HT-29 (cell line): Measurements from ENCODE around the gene HS6ST1. TPM values are rescaled to one million over a fixed set of nuclear protein-coding genes. Genes with fewer than 3 reads are reported as not detected.
"Not testable (repeated sequence)": the region's sequence is repeated elsewhere in the genome, so short reads cannot be mapped to it uniquely, and the experiment has no call there.

ENCODE experiments used
- DNase-seq: peaks from one replicate; pipeline ENCODE4 v3.0.0-alpha.2; 2015; ENCODE audit warnings: low spot score
- total RNA-seq: library from RNA; depleted of rRNA; stranded (reverse); fragments of >200 nt; shearing (Covaris generic); gene quantifications from 2 replicates; pipeline ENCODE4 v1.2.3, GENCODE V29; 2014

Gene HS6ST1
- total RNA-seq, 1 experiment from 2014 or later = 17.7 TPM

DNA sequence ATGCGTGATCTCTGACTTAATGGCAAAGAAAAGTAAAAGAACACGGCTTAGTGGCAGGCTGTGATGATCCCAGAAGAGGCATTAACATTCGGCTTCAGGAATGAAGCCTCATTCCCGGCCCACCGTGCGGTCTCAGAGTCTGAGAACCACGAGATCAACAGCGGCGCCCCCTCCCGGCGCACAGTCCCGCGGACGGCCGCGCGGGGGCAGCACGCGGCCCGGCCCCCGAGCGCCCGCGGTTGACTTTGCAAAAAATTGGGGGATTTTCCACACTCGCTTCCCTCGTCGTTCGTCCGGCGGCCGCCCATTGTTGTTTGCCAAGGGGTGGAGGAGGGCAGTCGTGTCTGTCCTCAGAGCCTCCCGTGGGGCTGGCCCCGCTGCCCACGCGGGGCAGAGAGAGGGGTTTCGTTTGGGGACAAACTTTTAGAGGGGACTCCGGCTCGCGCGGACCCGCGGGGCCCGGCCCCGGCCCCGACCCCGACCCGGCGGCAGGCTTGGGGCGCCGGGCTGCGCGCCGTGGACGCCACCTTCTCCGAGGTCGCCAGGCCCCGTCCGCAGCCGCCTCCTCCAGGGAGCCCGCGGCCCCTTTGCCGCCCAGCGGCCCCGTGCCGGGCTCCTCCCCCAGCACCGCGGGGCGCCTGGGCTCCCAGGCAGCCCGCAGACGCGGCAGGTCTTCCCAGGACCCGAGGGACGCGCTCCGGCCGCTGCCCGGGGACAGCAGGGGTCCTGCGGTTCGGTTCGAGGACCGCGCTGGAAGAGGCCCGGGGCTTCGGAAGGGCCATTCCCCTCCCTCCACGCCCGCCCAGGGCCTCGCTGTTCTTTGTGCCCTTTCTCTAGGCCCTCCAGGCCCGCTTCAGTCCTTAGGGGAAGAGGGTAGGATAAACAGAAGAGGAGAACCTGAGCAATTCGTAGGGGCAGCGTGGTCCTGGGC is 3.4 kb upstream of the HS6ST1 start:
- peak; percentile 78 for DNase-seq

DNA sequence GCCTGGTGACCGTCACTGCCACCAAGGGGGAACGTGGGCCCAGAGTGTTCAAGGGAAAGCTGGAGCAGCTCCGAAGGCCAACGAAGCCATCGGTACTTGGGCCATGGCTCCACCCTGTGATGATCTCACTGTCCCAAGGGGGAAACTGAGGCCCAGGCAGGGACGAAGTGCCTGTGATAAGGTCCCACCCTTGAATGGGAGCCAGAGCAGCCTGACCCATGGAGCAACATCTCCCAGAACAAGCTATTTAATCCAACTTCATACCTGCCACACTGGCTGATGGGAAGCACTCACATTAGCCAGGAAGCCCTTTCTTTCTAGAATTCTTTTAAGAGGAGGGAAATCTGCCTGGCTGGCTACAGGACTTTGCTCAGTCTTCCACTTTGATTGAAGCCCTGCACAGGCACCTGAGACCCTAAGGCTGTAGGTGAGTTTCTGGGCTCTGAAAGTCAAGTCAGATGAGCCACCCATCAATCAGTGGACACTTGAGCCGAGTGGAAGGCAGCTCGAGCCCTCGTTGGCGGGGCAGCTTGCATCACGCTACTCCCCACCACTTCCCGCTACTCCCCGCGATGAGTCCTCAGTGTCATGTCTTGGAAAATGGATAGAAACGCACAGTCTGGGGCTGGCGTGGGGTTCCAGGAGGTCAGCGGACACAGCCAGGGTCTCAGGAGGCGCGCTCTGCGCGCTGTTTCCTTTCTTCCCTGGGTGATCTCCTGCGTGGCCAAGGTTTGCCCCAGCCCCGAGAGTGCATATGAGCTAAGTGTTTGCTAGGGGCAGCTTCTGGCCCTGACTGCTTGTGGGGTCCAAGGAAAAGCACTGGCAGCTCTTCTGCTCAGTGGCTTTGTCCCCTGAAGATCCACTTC is 2.5 kb upstream of the HS6ST1 start:
- no peak for DNase-seq

DNA sequence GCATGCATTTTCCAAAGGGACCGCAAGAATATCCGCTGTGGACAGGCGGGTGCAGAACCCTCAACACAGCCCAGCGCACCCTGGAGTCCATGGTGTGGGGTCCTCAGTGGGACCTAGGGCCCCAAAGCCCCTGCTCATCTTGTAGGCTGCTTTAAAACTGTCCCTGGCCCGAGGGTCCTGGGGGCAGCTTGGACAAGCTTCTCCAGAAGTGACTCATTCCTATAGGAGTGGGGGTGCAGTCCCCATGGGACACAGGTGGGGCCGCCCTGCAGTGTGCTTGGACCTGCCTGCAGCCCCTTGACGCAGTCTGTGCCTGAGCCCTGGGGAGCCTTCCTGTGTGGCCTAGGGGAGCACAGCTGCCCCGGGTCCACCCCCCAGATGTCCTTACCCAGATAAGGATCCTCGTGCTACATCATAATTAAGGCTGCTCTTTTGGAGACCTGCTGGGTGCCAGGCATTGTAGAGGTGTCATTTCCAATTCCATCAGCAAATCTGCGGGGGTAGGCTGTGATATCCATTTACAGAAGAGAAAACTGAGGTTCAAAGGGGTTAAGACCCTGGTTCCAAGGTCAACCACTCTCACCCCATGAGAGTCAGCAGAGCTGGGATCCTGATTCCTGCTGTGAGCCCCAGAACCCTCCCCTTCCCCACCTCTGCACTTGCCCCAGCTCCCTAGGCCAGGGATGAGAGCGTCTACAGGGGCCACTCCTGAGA is 1.7 kb upstream of the HS6ST1 start:
- DNase-seq = no peak

DNA sequence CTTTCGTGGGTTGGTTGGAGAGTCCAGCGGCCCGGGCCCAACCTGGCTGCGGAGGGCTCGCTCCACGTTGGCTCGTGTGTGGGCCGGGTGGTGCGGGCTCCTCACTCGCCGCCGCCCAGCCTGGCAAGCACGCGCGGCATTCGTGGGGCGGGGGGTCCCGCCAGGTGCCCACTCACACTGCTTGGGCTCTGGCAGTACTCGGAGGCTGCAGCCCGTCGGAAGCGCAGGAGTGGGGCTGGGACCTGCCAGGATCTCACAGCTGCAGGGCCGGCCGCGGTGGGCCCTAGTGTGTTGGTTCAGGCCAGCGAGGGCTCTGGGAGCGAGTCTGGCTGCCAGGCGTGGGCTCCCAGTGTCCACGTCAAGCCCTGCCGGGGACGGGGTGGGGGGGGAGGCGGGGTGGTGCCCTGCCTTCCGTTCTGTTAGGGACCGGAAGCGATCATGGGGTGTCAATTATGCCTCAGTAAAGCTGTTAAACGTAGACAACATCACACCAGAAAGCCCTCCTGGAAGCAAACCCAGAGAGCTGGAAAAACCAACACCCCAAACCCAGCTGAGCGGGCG is 1.0 kb upstream of the HS6ST1 start:
- DNase-seq = no peak

DNA sequence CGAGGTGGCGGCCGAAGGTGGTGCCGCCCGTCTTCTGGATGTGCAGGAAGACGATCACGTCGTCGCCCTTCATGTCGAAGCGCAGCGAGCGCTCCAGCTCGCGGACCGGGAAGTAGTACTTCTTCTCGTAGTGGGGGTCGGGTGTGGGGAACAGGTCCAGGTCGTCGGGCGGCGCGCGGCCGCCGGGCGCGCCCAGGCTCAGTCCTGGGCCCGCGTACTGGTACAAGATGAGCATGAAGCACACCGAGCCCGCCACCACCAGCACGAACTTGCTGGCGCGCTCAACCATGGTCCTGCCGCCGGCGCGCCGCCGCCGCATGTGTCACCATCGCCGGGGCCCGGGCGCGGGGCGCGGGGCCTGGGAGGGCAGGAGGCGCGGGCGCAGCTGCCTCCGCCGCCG is 423 bp downstream of the HS6ST1 start:
- DNase-seq = not testable (repeated sequence)

DNA sequence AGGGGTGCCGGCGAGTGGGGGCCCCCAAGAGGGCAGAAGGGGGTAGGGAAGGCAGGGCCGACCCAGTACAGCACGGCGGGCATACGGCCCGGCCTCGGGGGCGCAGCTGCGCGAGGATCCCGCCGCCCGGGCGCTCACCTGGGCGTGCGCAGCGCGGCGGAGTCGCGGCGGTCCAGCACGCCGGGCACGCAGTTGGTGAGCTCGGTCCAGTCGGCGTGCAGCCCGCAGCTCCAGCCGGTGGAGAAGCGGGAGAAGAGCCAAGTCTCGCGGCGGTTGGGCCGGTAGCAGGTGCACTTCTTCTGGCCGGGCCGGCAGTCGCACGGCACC is 806 bp downstream of the HS6ST1 start:
- not testable (repeated sequence) for DNase-seq

DNA sequence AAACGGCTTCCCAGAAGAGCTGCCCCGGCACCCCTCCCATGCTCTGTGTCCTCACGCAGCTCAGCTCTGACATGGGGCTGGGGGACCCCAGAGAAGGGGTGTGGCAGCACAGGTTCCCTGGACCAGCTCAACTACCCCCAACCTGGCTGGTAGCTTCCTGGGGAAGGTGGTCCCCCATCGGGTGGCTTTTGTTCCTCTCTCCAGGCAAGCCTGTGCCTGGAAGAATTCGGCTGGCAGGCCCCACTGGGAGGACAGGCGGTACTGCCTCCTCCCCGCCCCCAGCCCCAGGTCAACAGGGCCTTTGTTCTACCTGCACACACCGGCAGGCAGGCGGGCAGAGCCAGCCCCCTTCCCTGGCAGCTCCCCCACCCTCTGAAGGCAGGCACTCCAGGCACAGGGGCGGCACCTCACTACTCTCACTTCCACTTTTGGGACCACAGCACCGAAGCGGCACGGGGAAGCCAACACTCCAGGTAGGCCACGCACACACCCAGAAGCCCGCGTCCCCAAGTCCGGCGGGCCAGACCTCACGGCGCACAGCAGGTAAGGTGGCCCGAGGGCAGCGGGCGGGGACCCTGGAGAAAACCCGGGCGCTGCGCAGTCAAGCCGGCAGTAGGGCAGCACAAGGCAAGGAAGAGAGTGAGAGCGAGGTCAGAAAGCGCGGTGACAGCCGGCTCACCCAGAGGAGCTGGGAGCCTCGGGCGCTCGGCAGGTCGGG is 1.3 kb downstream of the HS6ST1 start:
- no peak for DNase-seq

DNA sequence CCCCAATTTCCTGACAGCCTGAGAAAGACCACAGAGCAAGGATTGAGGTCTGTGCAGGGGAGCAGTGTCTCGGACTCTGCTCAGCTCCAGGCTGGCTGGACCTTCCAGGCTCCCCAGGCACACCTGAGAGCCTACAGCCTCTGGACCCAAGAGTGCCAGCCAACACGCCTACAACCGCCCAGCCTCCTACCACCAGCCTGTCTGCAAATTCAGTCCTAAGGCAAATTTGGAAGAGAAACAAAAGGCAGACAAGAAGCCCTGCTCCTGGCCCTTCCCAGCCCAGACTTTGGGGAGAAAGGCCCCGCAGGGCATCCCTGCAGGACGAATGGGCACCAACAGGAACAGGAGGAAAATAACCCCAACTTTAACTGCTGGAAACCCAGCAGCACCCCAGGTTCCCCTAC is 1.9 kb downstream of the HS6ST1 start:
- no peak for DNase-seq

DNA sequence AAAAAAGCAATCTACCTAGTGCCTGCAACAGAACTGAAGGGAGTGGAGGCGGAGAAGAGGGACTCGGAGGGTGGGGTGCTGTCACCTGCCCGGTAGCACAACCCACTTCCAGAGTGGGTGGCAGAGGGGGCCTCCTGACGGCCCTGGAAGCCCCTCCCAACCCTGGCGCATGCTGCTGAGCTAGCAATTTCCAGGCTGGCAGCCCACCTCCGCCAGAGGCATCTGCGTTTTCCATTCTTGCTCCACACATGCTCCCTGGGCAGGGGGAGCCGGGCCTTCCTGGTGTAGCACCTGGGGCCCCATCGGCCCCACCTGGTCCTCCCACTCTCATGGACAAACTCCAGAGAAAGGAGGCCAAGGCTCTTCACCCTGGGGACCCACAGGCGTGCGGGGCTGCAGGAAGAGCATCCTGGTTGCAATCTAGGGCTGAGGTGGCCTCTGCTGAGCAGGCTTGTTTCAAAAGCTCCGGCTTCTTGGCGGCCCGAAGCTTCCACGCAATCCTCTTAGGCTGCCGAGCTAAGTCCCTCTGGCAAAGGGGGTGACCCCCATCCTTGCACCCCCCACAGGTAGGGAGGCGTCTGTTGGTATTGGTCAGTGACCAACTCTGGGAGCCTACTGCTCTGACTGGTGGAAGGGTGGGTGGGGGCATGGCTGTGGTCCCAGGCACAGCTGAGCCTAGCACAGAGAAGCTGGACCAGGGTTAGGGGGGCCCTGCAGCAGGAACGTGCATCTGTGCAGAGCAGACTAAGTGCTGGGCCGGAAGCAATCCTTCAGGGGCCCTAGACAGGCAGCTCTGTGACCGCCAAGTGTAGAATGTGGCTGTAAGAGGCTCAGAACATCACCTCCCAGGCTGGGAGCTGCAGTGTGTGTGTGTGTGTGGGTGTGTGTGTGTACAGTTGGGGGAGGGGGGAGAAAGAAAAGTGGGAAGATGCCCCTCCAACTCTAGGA is 2.6 kb downstream of the HS6ST1 start:
- DNase-seq = no peak

DNA sequence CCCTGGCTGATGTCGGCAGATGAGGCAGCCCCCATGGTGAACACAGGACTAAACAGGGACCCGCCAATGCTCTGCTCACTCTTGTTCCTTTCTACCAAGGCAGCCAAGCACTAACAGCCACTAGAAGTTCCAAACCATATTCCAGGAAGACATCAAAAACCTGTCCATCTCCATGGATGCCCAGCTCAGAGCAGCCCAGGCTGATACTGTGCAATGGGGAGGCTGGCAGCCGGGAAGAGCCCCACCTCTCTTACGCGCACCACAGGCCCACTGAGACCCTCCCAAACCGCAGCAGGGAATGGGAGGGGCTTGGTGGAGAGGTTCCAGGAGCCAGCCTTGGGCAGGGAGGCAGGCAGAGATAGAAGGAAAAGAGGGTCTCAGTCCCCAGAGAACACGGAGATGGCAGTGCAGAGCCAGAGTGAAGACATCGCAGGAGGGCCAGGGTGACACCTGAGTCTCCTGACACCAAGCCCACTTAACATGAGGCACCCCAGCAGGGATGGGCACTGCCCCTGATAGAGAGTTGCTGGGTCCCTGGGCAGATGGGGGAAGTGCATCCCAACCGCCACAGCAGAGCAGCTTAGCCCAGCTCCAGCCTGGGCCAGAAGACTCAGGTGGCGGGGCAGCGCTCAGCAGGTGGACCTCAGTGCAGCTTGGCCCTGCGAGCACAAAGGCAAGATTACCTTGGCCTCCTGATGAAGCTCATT is 3.4 kb downstream of the HS6ST1 start:
- DNase-seq = no peak

DNA sequence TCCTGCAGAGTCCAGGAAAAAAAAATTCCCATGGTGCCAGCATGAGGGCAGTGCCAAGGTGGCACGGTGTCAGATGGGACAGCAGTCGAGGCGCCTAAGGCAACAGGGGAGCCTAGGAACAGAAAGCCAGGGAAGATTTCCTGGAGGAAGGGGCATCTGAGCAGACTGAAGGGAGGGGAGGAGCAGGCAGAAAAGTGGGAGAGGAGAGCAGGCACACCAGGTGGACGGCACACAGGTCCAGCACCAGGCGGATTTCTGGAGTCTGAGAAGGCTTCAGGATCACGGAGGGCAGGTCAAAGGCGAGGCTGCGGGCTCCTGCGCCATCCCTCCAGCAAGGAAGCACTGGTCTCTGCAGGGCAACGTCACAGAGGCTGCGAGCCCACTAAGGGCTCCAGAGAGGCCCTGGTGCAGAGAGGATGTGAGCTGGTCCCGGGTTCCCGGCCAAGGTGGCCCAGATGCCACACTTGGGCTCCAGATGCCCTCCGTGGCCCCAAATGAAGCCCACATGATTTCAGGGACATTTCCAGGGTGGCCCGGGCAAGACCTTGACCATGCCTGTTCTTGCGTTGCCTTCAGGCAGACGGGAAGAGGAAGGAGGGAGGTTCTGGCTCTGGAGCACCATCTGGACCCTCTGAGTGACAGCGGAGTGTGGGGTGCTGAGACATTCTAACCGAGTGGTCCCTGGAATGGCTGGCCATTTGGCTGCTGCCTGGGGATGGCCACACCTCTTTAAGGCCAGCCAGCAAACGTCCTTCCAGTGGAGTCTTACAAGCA is 4.1 kb downstream of the HS6ST1 start:
- no peak for DNase-seq

DNA sequence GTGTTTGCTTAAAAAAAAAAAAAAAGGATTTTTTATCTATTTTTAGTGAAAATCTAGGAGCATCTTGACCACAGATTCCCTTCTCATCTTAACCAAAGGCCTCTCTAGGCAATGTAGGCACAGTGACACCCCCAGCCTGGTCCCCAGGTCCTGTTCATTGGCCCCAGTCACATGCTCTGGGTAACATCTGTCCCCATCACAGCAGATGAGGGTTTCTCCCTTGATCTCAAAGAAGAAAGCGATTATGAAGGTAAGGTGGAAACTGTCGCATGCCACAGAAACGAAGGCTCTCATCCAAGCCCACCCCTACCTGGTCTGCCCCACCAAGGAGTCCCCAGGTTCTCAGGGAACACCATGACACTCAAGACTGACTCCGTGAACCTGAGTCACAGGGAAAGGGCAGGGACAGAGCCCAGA is 4.7 kb downstream of the HS6ST1 start:
- DNase-seq = no peak

DNA sequence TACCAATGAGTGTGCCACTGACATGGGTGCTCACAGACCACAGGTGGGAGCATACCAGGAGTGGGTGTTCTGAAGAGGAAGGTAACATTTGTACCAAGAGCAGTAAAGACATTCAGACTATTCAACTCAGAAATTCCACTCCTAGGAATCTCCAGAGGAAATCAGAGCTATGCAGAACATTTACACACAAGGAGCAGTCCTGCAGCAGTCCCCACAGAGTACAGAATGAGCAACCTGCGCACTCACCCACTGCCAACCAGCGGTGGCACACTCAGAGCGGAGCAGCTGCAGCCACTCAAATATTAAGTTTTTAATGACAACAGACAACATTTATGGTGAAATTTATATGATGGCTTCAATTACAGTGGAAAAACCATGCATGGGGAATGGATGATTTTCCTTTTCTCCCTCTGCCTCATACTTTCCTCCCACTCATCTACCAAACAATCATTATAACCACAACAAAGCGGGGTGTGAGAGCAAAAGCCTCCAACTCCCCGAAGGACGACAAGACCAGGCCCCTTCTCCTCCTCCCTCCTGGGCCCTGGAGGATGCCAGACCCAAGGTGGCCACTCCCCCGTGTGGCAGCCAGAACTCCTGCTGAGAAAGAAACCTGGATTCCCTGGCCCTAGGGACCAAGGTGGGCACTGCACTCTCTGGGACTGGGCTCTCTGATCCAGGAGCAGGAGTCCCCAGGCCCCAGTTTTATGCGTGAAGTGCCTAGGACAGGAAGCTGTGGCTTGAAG is 5.4 kb downstream of the HS6ST1 start:
- DNase-seq = peak; percentile 39

DNA sequence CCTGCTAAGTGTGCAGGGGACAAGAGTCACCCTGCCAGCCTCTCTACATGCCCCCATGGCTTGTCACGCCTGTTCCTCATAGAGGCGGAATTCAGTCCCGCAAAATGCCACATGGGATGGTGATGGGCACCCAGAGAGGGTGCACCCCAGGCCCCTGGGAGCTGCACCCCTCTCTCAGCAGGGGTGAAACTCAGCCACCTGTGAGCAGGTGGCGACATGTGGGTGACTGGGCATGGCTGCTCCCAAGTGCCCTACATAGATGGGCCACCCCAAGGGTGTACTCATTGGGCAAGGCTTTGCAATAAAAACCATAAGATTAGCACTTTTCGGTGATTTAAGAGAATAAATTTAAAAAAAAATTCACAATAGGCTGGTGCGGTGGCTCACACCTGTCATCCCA is 6.3 kb downstream of the HS6ST1 start:
- no peak for DNase-seq

DNA sequence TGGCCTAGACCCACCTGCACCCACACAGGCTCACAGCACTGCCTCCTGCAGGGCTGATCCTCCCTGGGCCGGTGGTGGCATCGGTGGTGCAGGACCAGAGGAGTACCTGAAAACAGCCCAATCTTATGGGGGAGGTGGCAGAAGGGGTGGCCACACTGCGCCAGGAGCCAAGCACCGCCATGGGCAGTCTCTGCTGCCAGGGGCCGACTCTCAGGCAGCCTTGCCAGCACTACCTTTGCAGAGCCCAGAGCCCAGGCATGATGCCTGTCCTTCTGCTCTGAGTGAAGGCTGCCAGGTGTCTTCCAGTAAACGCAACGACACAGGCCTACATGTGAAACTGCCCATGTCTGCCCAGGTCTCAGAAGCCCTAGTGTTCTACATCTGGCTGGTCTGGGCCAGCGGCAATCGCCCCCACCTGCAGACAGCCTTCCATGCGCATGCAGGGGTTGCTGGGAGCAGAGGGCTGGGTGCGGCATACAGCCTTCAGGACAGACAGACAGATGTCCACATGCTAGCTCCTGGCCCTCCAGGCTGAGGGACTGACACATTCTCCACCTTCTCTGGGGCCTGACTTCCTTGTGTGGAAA is 6.8 kb downstream of the HS6ST1 start:
- no peak for DNase-seq

DNA sequence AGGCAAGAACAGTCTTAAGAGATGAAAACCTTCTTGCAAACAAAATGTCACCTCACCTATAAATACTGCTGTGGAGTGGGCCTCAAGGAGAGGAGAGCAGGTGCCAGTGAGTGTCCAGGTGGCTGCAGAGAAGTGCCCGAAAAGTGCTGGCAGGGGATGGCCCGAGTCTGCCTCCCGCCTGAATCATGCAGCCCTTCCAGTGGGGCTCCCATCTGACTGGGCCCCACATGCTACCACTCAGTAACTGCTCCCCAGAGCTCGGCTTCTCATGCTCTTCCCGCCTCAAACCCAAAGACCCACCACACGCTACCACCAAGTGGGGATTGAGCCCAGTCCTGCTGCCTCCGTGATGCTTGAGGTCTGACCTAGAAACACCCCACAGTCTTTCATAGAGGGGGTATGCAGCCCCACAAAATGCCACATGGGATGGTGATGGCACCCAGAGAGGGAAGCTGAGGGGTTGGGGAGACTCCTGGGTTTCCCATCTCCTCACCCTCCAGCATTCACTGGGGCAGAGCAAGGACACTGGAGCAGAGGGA is 7.4 kb downstream of the HS6ST1 start:
- DNase-seq = no peak

DNA sequence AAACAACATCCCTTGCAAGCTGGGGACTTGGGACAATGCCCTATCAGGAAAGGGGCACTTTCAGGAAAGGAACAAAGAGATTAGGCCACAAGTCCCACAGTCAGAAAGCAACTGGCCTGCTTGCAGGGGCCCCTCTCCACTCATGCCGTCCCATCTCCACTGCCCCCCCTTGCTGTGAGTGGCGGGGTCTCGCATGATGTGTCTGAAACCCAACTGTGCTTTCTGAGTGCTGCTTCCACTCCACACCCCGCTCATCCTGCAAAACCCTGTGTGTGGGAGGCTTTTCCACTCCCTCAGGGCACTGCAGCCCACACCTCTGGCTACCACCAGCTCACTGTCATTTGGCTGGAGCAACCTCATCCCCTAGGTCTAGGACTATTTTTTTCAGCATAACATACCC is 7.9 kb downstream of the HS6ST1 start:
- DNase-seq = no peak
